ENCODE results near the gene MYO5B. TPM values are rescaled to one million over a fixed set of nuclear protein-coding genes. Genes with fewer than 3 reads are reported as not detected.

Gene MYO5B
- total and polyA plus RNA-seq, 2 of the 4 experiments (the other 2 are of a cell fraction) = 0.24 to 0.54 TPM

- H4K5ac ChIP-seq (ENCODE audit: low read depth, low read length) = no peak overlapping the region
- H3K36me3 ChIP-seq (ENCODE audit: control insufficient read depth, insufficient read depth, low read length) = no peaks in the 10 kb centered on the region
- no peak overlapping the region for H2AFZ ChIP-seq (replicated peaks; ENCODE audit: low read length, poor library complexity)
- WGBS, 2 experiments (ENCODE audit: extremely low coverage in 2 of 2, insufficient read length in 1 of 2) = 60% methylated on average over 1 of the region's 4 CpGs; no CpG with 5 or more reads in 1 of the 2 experiments
- no peak overlapping the region for H2BK5ac ChIP-seq (ENCODE audit: low read depth, low read length, poor library complexity, severe bottlenecking)
- no peaks in the 10 kb centered on the region for H3K9me3 ChIP-seq (ENCODE audit: control insufficient read depth, insufficient read depth, low read length)
- no peak overlapping the region for H3K4ac ChIP-seq (ENCODE audit: low read depth, low read length)
- dilution Hi-C loops (cut with HindIII; ENCODE audit: low sequenced_read_pairs, unreplicated experiment) = no loop called here
- TF ChIP-seq BHLHE40 (IDR thresholded peaks at IDR 0.05; ENCODE audit: low read depth, low read length) = no peak
- TF ChIP-seq MAFK (IDR thresholded peaks at IDR 0.05; ENCODE audit: low read depth, low read length) = no peak
- no peak for TF ChIP-seq CHD1 (IDR thresholded peaks at IDR 0.05; ENCODE audit: low read depth, low read length)
- no peak for TF ChIP-seq NFE2L2 (IDR thresholded peaks at IDR 0.05; ENCODE audit: low read depth, low read length)
- TF ChIP-seq, protein P1, sequence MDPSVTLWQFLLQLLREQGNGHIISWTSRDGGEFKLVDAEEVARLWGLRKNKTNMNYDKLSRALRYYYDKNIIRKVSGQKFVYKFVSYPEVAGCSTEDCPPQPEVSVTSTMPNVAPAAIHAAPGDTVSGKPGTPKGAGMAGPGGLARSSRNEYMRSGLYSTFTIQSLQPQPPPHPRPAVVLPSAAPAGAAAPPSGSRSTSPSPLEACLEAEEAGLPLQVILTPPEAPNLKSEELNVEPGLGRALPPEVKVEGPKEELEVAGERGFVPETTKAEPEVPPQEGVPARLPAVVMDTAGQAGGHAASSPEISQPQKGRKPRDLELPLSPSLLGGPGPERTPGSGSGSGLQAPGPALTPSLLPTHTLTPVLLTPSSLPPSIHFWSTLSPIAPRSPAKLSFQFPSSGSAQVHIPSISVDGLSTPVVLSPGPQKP (IDR thresholded peaks at IDR 0.05; ENCODE audit: borderline replicate concordance, low read depth, low read length) = no peak
- TF ChIP-seq RFX5 (IDR thresholded peaks at IDR 0.05; ENCODE audit: low read depth, low read length) = no peak
- no peak for TF ChIP-seq RCOR1 (IDR thresholded peaks at IDR 0.05; ENCODE audit: insufficient replicate concordance, low read length)
- no peak for TF ChIP-seq POLR2A (IDR thresholded peaks at IDR 0.05; ENCODE audit: low read depth, low read length)
- TF ChIP-seq RAD21 (IDR thresholded peaks at IDR 0.05; ENCODE audit: low read length) = no peak
- no peak for TF ChIP-seq MXI1 (IDR thresholded peaks at IDR 0.05; ENCODE audit: borderline replicate concordance, low read depth, low read length)
- no peak for TF ChIP-seq SMC3 (IDR thresholded peaks at IDR 0.05; ENCODE audit: low read depth, low read length)
- TF ChIP-seq, protein P2, sequence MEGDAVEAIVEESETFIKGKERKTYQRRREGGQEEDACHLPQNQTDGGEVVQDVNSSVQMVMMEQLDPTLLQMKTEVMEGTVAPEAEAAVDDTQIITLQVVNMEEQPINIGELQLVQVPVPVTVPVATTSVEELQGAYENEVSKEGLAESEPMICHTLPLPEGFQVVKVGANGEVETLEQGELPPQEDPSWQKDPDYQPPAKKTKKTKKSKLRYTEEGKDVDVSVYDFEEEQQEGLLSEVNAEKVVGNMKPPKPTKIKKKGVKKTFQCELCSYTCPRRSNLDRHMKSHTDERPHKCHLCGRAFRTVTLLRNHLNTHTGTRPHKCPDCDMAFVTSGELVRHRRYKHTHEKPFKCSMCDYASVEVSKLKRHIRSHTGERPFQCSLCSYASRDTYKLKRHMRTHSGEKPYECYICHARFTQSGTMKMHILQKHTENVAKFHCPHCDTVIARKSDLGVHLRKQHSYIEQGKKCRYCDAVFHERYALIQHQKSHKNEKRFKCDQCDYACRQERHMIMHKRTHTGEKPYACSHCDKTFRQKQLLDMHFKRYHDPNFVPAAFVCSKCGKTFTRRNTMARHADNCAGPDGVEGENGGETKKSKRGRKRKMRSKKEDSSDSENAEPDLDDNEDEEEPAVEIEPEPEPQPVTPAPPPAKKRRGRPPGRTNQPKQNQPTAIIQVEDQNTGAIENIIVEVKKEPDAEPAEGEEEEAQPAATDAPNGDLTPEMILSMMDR (conservative IDR thresholded peaks at IDR 0.05; ENCODE audit: low read depth, low read length) = no peak
- TF ChIP-seq MAZ (IDR thresholded peaks at IDR 0.05; ENCODE audit: borderline replicate concordance, low read depth, low read length) = no peak
- no peak for TF ChIP-seq USF2 (IDR thresholded peaks at IDR 0.05; ENCODE audit: low read depth, low read length)
- TF ChIP-seq FOS (IDR thresholded peaks at IDR 0.05; ENCODE audit: low read depth, low read length) = no peak
- no peak for TF ChIP-seq CEBPB (IDR thresholded peaks at IDR 0.05; ENCODE audit: low read depth, low read length)
- in situ Hi-C loops (cut with MboI; ENCODE audit: low sequenced_read_pairs) = no loop called here
- no peaks in the 10 kb centered on the region for H3K79me1 ChIP-seq (ENCODE audit: low read depth in 1 of 2, low read length in 2 of 2)
- H3K56ac ChIP-seq (ENCODE audit: extremely low read depth, insufficient read depth, low read length) = no peak overlapping the region
- intact Hi-C loops (cut with micrococcal nuclease) = no loop called here
- H2BK20ac ChIP-seq (ENCODE audit: low read depth, low read length) = no peak overlapping the region
- no peaks in the 10 kb centered on the region for H4K20me1 ChIP-seq (ENCODE audit: insufficient read depth, low read length)
- no peak for ATAC-seq (ENCODE audit: low read depth)
- H2AK9ac ChIP-seq (replicated peaks; ENCODE audit: low read depth, low read length, poor library complexity) = no peak overlapping the region
- H4K91ac ChIP-seq (ENCODE audit: insufficient read depth, low read depth, low read length) = no peak overlapping the region
- H2BK15ac ChIP-seq (ENCODE audit: low read depth, low read length) = no peak overlapping the region
- no peak overlapping the region for H3K14ac ChIP-seq (replicated peaks; ENCODE audit: low read depth, low read length)
- no peak overlapping the region for H3K4me2 ChIP-seq (ENCODE audit: low read depth, low read length)
- H3K4me1 ChIP-seq (ENCODE audit: control insufficient read depth, insufficient read depth, low read length) = no peaks in the 10 kb centered on the region
- POLR2A ChIA-PET (ENCODE audit: unreplicated experiment) = no interaction called here
- H3K18ac ChIP-seq (ENCODE audit: low read depth, low read length) = no peak overlapping the region
- no peak overlapping the region for H2BK120ac ChIP-seq (ENCODE audit: low read depth, low read length)
- no peak overlapping the region for H3K23ac ChIP-seq (ENCODE audit: low read depth, low read length)
- no peaks in the 10 kb centered on the region for H3K9me1 ChIP-seq (ENCODE audit: insufficient read depth, low read length)
- H2AK5ac ChIP-seq (ENCODE audit: low read depth, low read length) = no peak overlapping the region
- H3K9ac ChIP-seq (ENCODE audit: low read depth, low read length) = no peak overlapping the region
- no peak for DNase-seq
- BruUV-seq (replicated peaks) = no TSS peak
- H4K8ac ChIP-seq (ENCODE audit: low read depth in 2 of 2, low read length in 2 of 2) = no peak overlapping the region
- CTCF ChIA-PET = no interaction called here
- H3K27ac ChIP-seq (ENCODE audit: insufficient read depth, low read length) = no peak overlapping the region
- no peak overlapping the region for H3K4me3 ChIP-seq (ENCODE audit: insufficient read depth, low read depth, low read length)
- peaks cover 2% of the 10 kb centered on the region for H3K27me3 ChIP-seq (ENCODE audit: control insufficient read depth, insufficient read depth, low read length)
Measured at GRCh38 chr18:49935215-49935614, 259.7 kb downstream of the MYO5B start.

All from IMR-90 (cell line).